Measurements from ENCODE around the gene ZNF771. TPM values are rescaled to one million over a fixed set of nuclear protein-coding genes. Genes with fewer than 3 reads are reported as not detected.
"Not testable (repeated sequence)": the region's sequence is repeated elsewhere in the genome, so short reads cannot be mapped to it uniquely, and the experiment has no call there.

Gene ZNF771
- total RNA-seq, 2 experiments from 2014 or later: 0.80 to 1.2 TPM

GRCh38 chr16:30458561-30459394 is 51.4 kb downstream of the ZNF771 start:
- Histone ChIP-seq H3K36me3 (ENCODE audit: insufficient read depth, low read length) (no peaks in the 10 kb centered on the region), H3K9me3 (ENCODE audit: control insufficient read depth in 1 of 2, insufficient read depth in 1 of 2, low read length in 2 of 2) (no peaks in the 10 kb centered on the region), H3K27me3 (ENCODE audit: control insufficient read depth in 1 of 2, insufficient read depth in 2 of 2, low read length in 2 of 2) (no peaks in the 10 kb centered on the region), H3K4me3 (ENCODE audit: low read length) (peak overlapping the region; percentile 13), H3K27ac (ENCODE audit: low read depth in 1 of 2, low read length in 2 of 2) (peak overlapping the region; percentile 55 to 61), H3K4me1 (ENCODE audit: insufficient read depth, low read length) (peaks cover 37% of the 10 kb centered on the region)
- H3K36me3 Mint-ChIP-seq (ENCODE audit: low read depth): no peaks in the 10 kb centered on the region
- ATAC-seq (ENCODE audit: poor library complexity): peak; percentile 94
- no peaks in the 10 kb centered on the region for H3K9me3 Mint-ChIP-seq
- ChIA-PET CTCF (interaction anchor here (1.1 to 2.1 kb wide), 3 partner anchors 9 to 49 kb away, joined by 4 to 13 read pairs (median 6); partner anchors contain the start of gene ITGAL), POLR2A (interaction anchor here (0.7 to 7.9 kb wide), 26 partner anchors 9 to 713 kb away, joined by 3 to 170 read pairs (median 5); partner anchors contain the start of genes CORO1A, DCTPP1, FBRS and ITGAL)
- peak overlapping the region; percentile 60 for H3K4me3 Mint-ChIP-seq
- H3K27ac Mint-ChIP-seq: peak overlapping the region; percentile 91
- H3K27me3 Mint-ChIP-seq: no peaks in the 10 kb centered on the region
- peaks cover 55% of the 10 kb centered on the region for H3K4me1 Mint-ChIP-seq (ENCODE audit: low read depth)
- TF ChIP-seq CTCF (IDR thresholded peaks at IDR 0.05): no peak
- intact Hi-C loops (cut with DNase I, micrococcal nuclease): loop anchor here in 1 of 2 experiments (2.0 kb wide), 1 partner anchor 14 kb away; the partner anchor contains the start of gene ITGAL
- peak in 13 of 14 experiments; percentile 49 to 93 (median 71) for DNase-seq

DNA sequence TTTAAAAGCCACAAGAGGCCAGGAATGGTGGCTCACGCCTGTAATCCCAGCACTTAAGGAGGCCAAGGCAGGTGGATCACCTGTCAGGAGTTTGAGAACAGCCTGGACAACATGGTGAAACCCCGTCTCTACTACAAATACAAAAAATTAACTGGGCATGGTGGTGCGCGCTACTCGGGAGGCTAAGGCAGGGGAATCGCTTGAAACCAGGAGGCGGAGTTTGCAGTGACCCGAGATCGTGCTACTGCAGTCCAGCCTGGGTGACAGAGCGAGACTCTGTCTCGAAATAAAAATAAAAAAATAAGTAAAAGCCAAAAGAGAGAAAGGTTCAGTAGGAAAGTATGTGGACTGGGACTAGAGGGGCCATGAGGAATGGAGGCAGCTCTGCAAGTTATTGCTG is 52.0 kb downstream of the ZNF771 start:
- intact Hi-C loops (cut with DNase I, micrococcal nuclease): loop anchor here in 1 of 2 experiments (2.0 kb wide), 1 partner anchor 13 kb away; the partner anchor contains the start of gene ITGAL
- no peaks in the 10 kb centered on the region for H3K27me3 ChIP-seq (ENCODE audit: control insufficient read depth in 1 of 2, insufficient read depth in 2 of 2, low read length in 2 of 2)
- no peak for TF ChIP-seq CTCF (IDR thresholded peaks at IDR 0.05)
- ATAC-seq (ENCODE audit: poor library complexity): no peak
- peaks cover 41% of the 10 kb centered on the region for H3K4me1 ChIP-seq (ENCODE audit: insufficient read depth, low read length)
- no peaks in the 10 kb centered on the region for H3K9me3 ChIP-seq (ENCODE audit: control insufficient read depth in 1 of 2, insufficient read depth in 1 of 2, low read length in 2 of 2)
- POLR2A ChIA-PET: interaction anchor here (0.7 to 7.9 kb wide), 21 partner anchors 10 to 276 kb away, joined by 3 to 170 read pairs (median 7); partner anchors contain the start of genes CORO1A, DCTPP1, ITGAL and SEPHS2
- no peak for DNase-seq
- no peak overlapping the region for H3K4me3 Mint-ChIP-seq
- H3K36me3 ChIP-seq (ENCODE audit: insufficient read depth, low read length): no peaks in the 10 kb centered on the region
- peak overlapping the region; percentile 53 to 61 for H3K27ac ChIP-seq (ENCODE audit: low read depth in 1 of 2, low read length in 2 of 2)
- H3K27me3 Mint-ChIP-seq: no peaks in the 10 kb centered on the region
- H3K4me1 Mint-ChIP-seq (ENCODE audit: low read depth): peaks cover 49% of the 10 kb centered on the region
- no peak overlapping the region for H3K4me3 ChIP-seq (ENCODE audit: low read length)
- no peaks in the 10 kb centered on the region for H3K9me3 Mint-ChIP-seq
- CTCF ChIA-PET: interaction anchor here (1.1 to 2.1 kb wide), 3 partner anchors 10 to 50 kb away, joined by 4 to 13 read pairs (median 6); partner anchors contain the start of gene ITGAL
- peak overlapping the region; percentile 91 for H3K27ac Mint-ChIP-seq
- H3K36me3 Mint-ChIP-seq (ENCODE audit: low read depth): no peaks in the 10 kb centered on the region

GRCh38 chr16:30461426-30461825 is 54.0 kb downstream of the ZNF771 start:
- DNase-seq; intact Hi-C loops (cut with DNase I, micrococcal nuclease); H3K9me3 Mint-ChIP-seq; H3K4me3 Mint-ChIP-seq; ATAC-seq (ENCODE audit: poor library complexity); H3K36me3 ChIP-seq (ENCODE audit: insufficient read depth, low read length); H3K27ac ChIP-seq (ENCODE audit: low read depth in 1 of 2, low read length in 2 of 2); H3K27me3 ChIP-seq (ENCODE audit: control insufficient read depth in 1 of 2, insufficient read depth in 2 of 2, low read length in 2 of 2); H3K9me3 ChIP-seq (ENCODE audit: control insufficient read depth in 1 of 2, insufficient read depth in 1 of 2, low read length in 2 of 2); H3K36me3 Mint-ChIP-seq (ENCODE audit: low read depth); H3K27me3 Mint-ChIP-seq; H3K4me3 ChIP-seq (ENCODE audit: low read length); H3K27ac Mint-ChIP-seq: not testable (repeated sequence)
- peaks cover 48% of the 10 kb centered on the region for H3K4me1 ChIP-seq (ENCODE audit: insufficient read depth, low read length)
- ChIA-PET POLR2A (interaction anchor here (0.7 to 7.9 kb wide), 3 partner anchors 10 to 31 kb away, joined by 3 to 170 read pairs (median 4); partner anchors contain the start of genes DCTPP1 and ITGAL), CTCF (interaction anchor here (1.0 to 1.2 kb wide), 2 partner anchors 12 to 16 kb away, joined by 3 to 6 read pairs; no protein-coding TSS in a partner anchor)
- peaks cover 50% of the 10 kb centered on the region for H3K4me1 Mint-ChIP-seq (ENCODE audit: low read depth)
